ENCODE measurements around the gene DNMBP. TPM values are rescaled to one million over a fixed set of nuclear protein-coding genes. Genes with fewer than 3 reads are reported as not detected.
"Not testable (repeated sequence)": the region's sequence is repeated elsewhere in the genome, so short reads cannot be mapped to it uniquely, and the experiment has no call there.

The DNMBP gene
- total and polyA plus RNA-seq, 11 donors, result 3.9 to 11.5 (median 6.6) TPM

DNA sequence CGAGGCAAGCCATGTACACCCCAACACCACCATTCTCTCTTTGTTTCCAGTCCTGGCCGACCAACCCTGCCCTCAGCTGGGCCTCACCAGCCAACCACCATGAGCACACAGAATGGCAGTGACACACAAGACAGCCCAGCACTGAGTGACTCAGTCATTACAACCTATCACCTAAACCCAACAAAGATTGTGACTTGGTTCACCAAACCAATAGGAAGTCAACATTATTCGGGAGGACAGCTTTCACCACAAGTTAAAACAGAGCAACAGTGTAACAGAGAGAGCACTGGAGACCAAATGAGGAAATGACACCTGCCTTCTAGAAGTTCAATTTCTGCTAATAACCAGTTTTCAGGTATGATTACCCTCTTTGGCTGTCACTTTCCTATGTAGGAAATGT, 72.1 kb downstream of the DNMBP start:
- H3K4me3 ChIP-seq, result no peak overlapping the region
- H3K36me3 ChIP-seq, result peaks cover 0 to 4% (median 0%) of the 10 kb centered on the region in 9 donors
- whole genome bisulfite sequencing, 4 donors, result 91 to 96% (median 95%) methylated on average over 3 of the region's 3 CpGs
- ATAC-seq (no peak), DNase-seq (no peak)
- H3K9me3 ChIP-seq, result no peaks in the 10 kb centered on the region
- TF ChIP-seq POLR2A (IDR thresholded peaks at IDR 0.05), result no peak
- TF ChIP-seq, protein P1, sequence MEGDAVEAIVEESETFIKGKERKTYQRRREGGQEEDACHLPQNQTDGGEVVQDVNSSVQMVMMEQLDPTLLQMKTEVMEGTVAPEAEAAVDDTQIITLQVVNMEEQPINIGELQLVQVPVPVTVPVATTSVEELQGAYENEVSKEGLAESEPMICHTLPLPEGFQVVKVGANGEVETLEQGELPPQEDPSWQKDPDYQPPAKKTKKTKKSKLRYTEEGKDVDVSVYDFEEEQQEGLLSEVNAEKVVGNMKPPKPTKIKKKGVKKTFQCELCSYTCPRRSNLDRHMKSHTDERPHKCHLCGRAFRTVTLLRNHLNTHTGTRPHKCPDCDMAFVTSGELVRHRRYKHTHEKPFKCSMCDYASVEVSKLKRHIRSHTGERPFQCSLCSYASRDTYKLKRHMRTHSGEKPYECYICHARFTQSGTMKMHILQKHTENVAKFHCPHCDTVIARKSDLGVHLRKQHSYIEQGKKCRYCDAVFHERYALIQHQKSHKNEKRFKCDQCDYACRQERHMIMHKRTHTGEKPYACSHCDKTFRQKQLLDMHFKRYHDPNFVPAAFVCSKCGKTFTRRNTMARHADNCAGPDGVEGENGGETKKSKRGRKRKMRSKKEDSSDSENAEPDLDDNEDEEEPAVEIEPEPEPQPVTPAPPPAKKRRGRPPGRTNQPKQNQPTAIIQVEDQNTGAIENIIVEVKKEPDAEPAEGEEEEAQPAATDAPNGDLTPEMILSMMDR (IDR thresholded peaks at IDR 0.05), result no peak
- H3K27me3 ChIP-seq, result no peaks in the 10 kb centered on the region
- intact Hi-C loops (cut with DNase I), result no loop called here
- H3K27ac ChIP-seq, result no peak overlapping the region
- H3K4me1 ChIP-seq, result peaks cover 0 to 9% (median 0%) of the 10 kb centered on the region in 12 donors

- DNase-seq; H3K27me3 ChIP-seq; H3K36me3 ChIP-seq; intact Hi-C loops (cut with DNase I); H3K4me3 ChIP-seq; H3K9me3 ChIP-seq: not testable (repeated sequence)
- 51 to 76% (median 64%) methylated on average over 3 to 4 of the region's 7 CpGs for WGBS, 4 donors
- Histone ChIP-seq H3K27ac (peak overlapping the region in 3 of 12 donors; percentile 4 to 17 (median 9)), H3K4me1 (peaks cover 2 to 35% (median 17%) of the 10 kb centered on the region in 12 donors)
- peak; percentile 48 to 85 (median 80) for ATAC-seq
These were observed 77.4 kb downstream of the DNMBP start for GRCh38 chr10:99932203-99932957.

DNA sequence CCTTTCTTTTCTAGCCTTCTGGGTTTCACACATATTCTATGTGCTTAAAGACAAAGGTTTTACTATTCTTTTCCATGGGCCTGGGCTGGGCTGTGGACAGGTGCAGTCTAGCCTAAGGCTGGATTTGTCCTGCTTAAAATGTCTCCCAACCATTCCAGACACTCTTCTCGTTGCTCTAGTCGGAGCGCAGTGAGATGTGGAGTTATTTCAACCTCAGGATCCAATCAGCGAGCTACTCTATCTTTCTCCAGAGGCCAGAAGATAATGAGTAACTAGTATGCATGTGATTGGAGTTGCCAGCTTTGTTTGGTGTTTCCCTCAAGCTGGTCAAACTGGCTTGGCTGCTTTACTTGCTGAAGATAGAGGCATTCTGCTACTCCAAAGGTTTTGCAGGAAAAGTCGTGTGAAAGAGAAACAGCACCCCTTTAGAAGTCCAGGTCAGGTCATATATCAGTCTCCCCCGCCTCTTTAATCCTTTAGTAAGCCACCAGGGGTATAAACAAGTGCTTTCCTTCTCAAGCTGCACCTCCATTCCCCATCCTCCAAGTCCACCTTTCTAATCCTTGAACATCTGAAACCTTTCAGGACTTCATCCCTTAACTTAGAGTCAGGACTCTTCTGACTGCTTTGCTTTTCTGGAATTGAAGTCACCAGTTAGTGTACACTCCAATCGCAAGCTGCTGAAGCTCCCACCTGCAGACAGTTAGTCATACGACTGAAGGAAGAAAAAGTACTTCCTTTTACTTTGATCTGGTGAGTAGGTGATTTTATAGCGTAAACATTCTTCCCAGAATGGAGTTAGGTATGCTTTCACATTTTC, 78.8 kb downstream of the DNMBP start:
- WGBS, 4 donors, result 76 to 89% (median 83%) methylated on average over 9 of the region's 9 CpGs
- Histone ChIP-seq H3K36me3 (no peaks in the 10 kb centered on the region), H3K4me1 (peaks cover 6 to 47% (median 28%) of the 10 kb centered on the region in 12 donors), H3K27ac (no peak overlapping the region), H3K27me3 (no peaks in the 10 kb centered on the region), H3K4me3 (no peak overlapping the region), H3K9me3 (no peaks in the 10 kb centered on the region)
- intact Hi-C loops (cut with DNase I), result no loop called here
- no peak for DNase-seq
- TF ChIP-seq, protein P1 (IDR thresholded peaks at IDR 0.05), result no peak
- no peak for ATAC-seq

DNA sequence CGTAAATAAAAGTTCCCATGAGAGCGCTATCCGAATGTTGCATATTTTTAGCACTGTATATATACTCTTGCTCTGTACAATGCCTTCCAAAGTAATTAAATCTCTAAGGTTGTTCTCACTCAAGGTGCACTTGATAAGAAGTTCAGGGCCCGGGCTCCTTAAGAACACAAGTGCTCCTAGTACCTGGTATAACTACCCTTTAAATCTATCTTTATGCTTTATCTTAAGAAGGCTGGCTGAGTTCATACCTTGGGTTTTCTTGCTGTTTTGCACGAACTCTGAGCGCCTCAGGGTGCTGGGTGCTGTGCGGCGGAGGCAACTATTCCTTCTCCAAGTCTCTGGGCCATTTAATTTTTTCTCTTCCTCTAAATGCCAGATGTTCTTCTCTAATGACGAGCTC, 80.4 kb downstream of the DNMBP start:
- Histone ChIP-seq H3K36me3 (no peaks in the 10 kb centered on the region), H3K9me3 (no peaks in the 10 kb centered on the region), H3K4me3 (no peak overlapping the region), H3K4me1 (peaks cover 6 to 57% (median 37%) of the 10 kb centered on the region in 12 donors), H3K27me3 (no peaks in the 10 kb centered on the region), H3K27ac (no peak overlapping the region)
- no peak for TF ChIP-seq POLR2A (IDR thresholded peaks at IDR 0.05)
- TF ChIP-seq, protein P1 (IDR thresholded peaks at IDR 0.05), result no peak
- intact Hi-C loops (cut with DNase I), result no loop called here
- DNase-seq (no peak), ATAC-seq (no peak)
- 85 to 91% (median 90%) methylated on average over 9 of the region's 9 CpGs for WGBS, 4 donors
